GM23338 (cell line): ENCODE measurements around the gene SFRP5. TPM values are rescaled to one million over a fixed set of nuclear protein-coding genes. Genes with fewer than 3 reads are reported as not detected.

ENCODE experiments used
- ATAC-seq: fragments of 200-7000 bp; cut with Tn5 transposase; 3 replicates; pipeline ENCODE4 v1.9.1; 2020
- DNase-seq: peaks from one replicate; pipeline ENCODE4 v3.0.0-alpha.2; 2015; ENCODE audit warnings: low spot score
- H2AFZ ChIP-seq: fragments of 200-600 bp; sonication (generic); 2 replicates; pipeline ENCODE4 v1.8.0; 2016; ENCODE audit warnings: antibody characterized with exemption, mild to moderate bottlenecking, moderate library complexity
- H3F3A ChIP-seq: fragments of 200-600 bp; sonication (generic); replicated peaks from 2 replicates; pipeline ENCODE4 v1.8.0; 2017; ENCODE audit warnings: antibody characterized with exemption, mixed run types, low read depth
- H3K27ac ChIP-seq: fragments of 200-600 bp; sonication (generic); 2 replicates; pipeline ENCODE4 v1.6.1; 2016; ENCODE audit warnings: low read depth
- H3K27me3 ChIP-seq: fragments of 200-600 bp; sonication (generic); 2 replicates; pipeline ENCODE4 v1.8.0; 2016; ENCODE audit warnings: mild to moderate bottlenecking, mixed run types, moderate library complexity; ENCODE audit not compliant: insufficient read depth
- H3K36me3 ChIP-seq: fragments of 200-600 bp; sonication (generic); 2 replicates; pipeline ENCODE4 v1.8.0; 2016; ENCODE audit warnings: mild to moderate bottlenecking; ENCODE audit not compliant: insufficient read depth
- H3K4me1 ChIP-seq: fragments of 200-600 bp; sonication (generic); 2 replicates; pipeline ENCODE4 v1.8.0; 2016; ENCODE audit warnings: mild to moderate bottlenecking, moderate library complexity; ENCODE audit not compliant: insufficient read depth
- H3K4me2 ChIP-seq: fragments of 200-600 bp; sonication (generic); 2 replicates; pipeline ENCODE4 v1.7.1; 2017; ENCODE audit warnings: mixed run types
- H3K4me3 ChIP-seq: fragments of 200-600 bp; sonication (generic); 2 replicates; pipeline ENCODE4 v1.6.1; 2016; ENCODE audit warnings: mixed run types
- H3K79me2 ChIP-seq: fragments of 200-600 bp; sonication (generic); replicated peaks from 2 replicates; pipeline ENCODE4 v1.8.0; 2017; ENCODE audit warnings: mild to moderate bottlenecking; ENCODE audit not compliant: insufficient read depth
- H3K9me2 ChIP-seq: fragments of 200-600 bp; sonication (generic); 2 replicates; pipeline ENCODE4 v1.8.0; 2017; ENCODE audit not compliant: insufficient read depth
- H4K20me1 ChIP-seq: fragments of 200-600 bp; sonication (generic); replicated peaks from 2 replicates; pipeline ENCODE4 v1.8.0; 2017; ENCODE audit warnings: mild to moderate bottlenecking; ENCODE audit not compliant: insufficient read depth
- H3K27ac Mint-ChIP-seq: 2 replicates; pipeline ENCODE4 v1.8.0; 2020; ENCODE audit warnings: inconsistent platforms, mild to moderate bottlenecking, moderate library complexity, mixed read lengths
- H3K27me3 Mint-ChIP-seq: 3 replicates; pipeline ENCODE4 v1.8.0; 2022; ENCODE audit warnings: low read depth, mild to moderate bottlenecking, moderate library complexity, mixed read lengths, inconsistent platforms; ENCODE audit not compliant: insufficient read depth, poor library complexity
- H3K36me3 Mint-ChIP-seq: 3 replicates; pipeline ENCODE4 v1.8.0; 2021; ENCODE audit warnings: low read depth, mild to moderate bottlenecking, inconsistent platforms, moderate library complexity, mixed read lengths
- H3K4me1 Mint-ChIP-seq: 3 replicates; pipeline ENCODE4 v1.8.0; 2020; ENCODE audit warnings: mild to moderate bottlenecking, inconsistent platforms, mixed read lengths
- H3K4me3 Mint-ChIP-seq: 3 replicates; pipeline ENCODE4 v1.8.0; 2021; ENCODE audit warnings: moderate library complexity, mild to moderate bottlenecking, inconsistent platforms, mixed read lengths
- H3K9me3 Mint-ChIP-seq: 3 replicates; pipeline ENCODE4 v1.8.0; 2020; ENCODE audit warnings: moderate library complexity, mild to moderate bottlenecking, inconsistent platforms, mixed read lengths
- CREB1 ChIP-seq: fragments of 250-450 bp; sonication (Bioruptor Pico); IDR thresholded peaks from 2 replicates; pipeline ENCODE4 v1.5.0; 2020; ENCODE audit warnings: low read depth, mild to moderate bottlenecking, moderate library complexity
- CTCF ChIP-seq, 2 experiments: fragments of 200-600 bp in 1 of 2; sonication (generic) in 1 of 2; conservative IDR thresholded peaks; 2 replicates each; pipeline versions ENCODE4 v1.5.1 to v1.6.1; 2016 to 2017; ENCODE audit warnings: antibody characterized with exemption in 2 of 2, low read depth in 2 of 2, mild to moderate bottlenecking in 2 of 2, moderate library complexity in 1 of 2
- ETS1 ChIP-seq: IDR thresholded peaks from 2 replicates; pipeline ENCODE4 v1.6.1; 2016; ENCODE audit warnings: antibody characterized with exemption
- EZH2 ChIP-seq: fragments of 200-600 bp; sonication (generic); IDR thresholded peaks from one replicate; pipeline ENCODE4 v1.8.0; 2017; ENCODE audit warnings: antibody characterized with exemption, mild to moderate bottlenecking, low read depth; ENCODE audit not compliant: unreplicated experiment
- EZH2phosphoT487 ChIP-seq: fragments of 200-600 bp; sonication (generic); IDR thresholded peaks from one replicate; pipeline ENCODE4 v1.8.1; 2018; ENCODE audit warnings: antibody characterized with exemption; ENCODE audit not compliant: unreplicated experiment
- JUNB ChIP-seq: IDR thresholded peaks from one replicate; pipeline ENCODE4 v1.6.1; 2016; ENCODE audit warnings: antibody characterized with exemption; ENCODE audit not compliant: unreplicated experiment
- STAT1 ChIP-seq: IDR thresholded peaks from one replicate; pipeline ENCODE4 v1.6.1; 2016; ENCODE audit warnings: antibody characterized with exemption; ENCODE audit not compliant: unreplicated experiment
- ZNF114 ChIP-seq: fragments of 250-450 bp; sonication (Bioruptor Pico); IDR thresholded peaks from 2 replicates; pipeline ENCODE4 v1.5.0; 2020; ENCODE audit warnings: mild to moderate bottlenecking, moderate library complexity
- ZNF331 ChIP-seq: fragments of 250-450 bp; sonication (Bioruptor Pico); IDR thresholded peaks from 2 replicates; pipeline ENCODE4 v1.5.0; 2020; ENCODE audit warnings: low read depth, mild to moderate bottlenecking, moderate library complexity
- ZNF462 ChIP-seq: fragments of 250-450 bp; sonication (Bioruptor Pico); IDR thresholded peaks from 2 replicates; pipeline ENCODE4 v1.5.0; 2020; ENCODE audit warnings: mild to moderate bottlenecking, moderate library complexity
- polyA plus RNA-seq: library from polyadenylated mRNA; unstranded; fragments of >200 nt; fragmentation: Nextera tagmentation; extraction: Ambion mirVana; gene quantifications from 2 replicates; pipeline ENCODE4 v1.2.1, GENCODE V29; 2016
- total RNA-seq: library from RNA; depleted of rRNA; stranded (reverse); fragments of >200 nt; shearing (Covaris generic); gene quantifications from 2 replicates; pipeline ENCODE4 v1.2.3, GENCODE V29; 2014; rRNA removed

SFRP5 gene
- total and polyA plus RNA-seq, 2 experiments from 2014 or later: 2.4 to 3.5 TPM

DNA sequence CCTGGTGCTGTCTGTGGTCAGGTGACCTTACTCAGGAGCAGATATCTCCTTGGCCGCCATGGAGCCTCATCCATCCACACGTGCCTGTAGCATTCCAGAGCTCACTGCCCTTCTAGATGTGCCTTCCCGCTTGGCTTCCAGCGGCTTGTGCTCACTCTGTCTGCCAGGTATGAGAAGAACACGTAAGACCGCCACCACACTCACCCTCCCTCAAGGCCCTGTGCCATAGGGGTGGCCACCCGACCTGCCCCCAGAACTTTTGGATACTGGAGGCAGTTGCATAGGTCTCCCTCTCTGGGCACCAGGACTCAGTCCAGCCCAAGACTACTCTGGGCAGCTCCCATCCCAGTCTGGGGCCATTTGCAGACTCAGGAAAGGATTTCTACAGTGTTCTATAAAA is 54.2 kb downstream of the SFRP5 start:
- Mint-ChIP-seq H3K27ac (no peak overlapping the region), H3K9me3 (no peaks in the 10 kb centered on the region; the same call in 2 of the 3 replicates), H3K27me3 (peaks cover 18% of the 10 kb centered on the region), H3K4me1 (peaks cover 48% of the 10 kb centered on the region), H3K36me3 (peaks cover 46% of the 10 kb centered on the region), H3K4me3 (no peak overlapping the region; the same call in 2 of the 3 replicates)
- Histone ChIP-seq H3K9me2 (no peaks in the 10 kb centered on the region), H3K4me2 (no peak overlapping the region), H3K27ac (peak overlapping the region; percentile 86; the same call in 1 of the 2 replicates), H3K27me3 (no peaks in the 10 kb centered on the region), H3F3A (peaks cover 21% of the 10 kb centered on the region), H2AFZ (no peak overlapping the region), H3K36me3 (peaks cover 7% of the 10 kb centered on the region; the same call in 1 of the 2 replicates), H3K79me2 (peaks cover 17% of the 10 kb centered on the region), H3K4me3 (no peak overlapping the region), H4K20me1 (no peaks in the 10 kb centered on the region), H3K4me1 (peaks cover 54% of the 10 kb centered on the region)
- DNase-seq (no peak), ATAC-seq (no peak)
- no peak for TF ChIP-seq CREB1
- no peak for TF ChIP-seq EZH2phosphoT487
- TF ChIP-seq ZNF331 (CRISPR knock-in tag): no peak
- no peak for TF ChIP-seq ZNF462 (CRISPR knock-in tag)
- TF ChIP-seq ZNF114: no peak
- TF ChIP-seq ETS1: no peak
- TF ChIP-seq CTCF (conservative IDR thresholded peaks at IDR 0.05; ENCODE audit: low read depth in 2 of 2): no peak
- TF ChIP-seq STAT1: no peak
- TF ChIP-seq JUNB: no peak
- TF ChIP-seq EZH2: no peak

Other genes with a start within 250 kb of the SFRP5 start
- not detected in 2 replicates for gene ANKRD2, start 199.2 kb downstream of the SFRP5 start, total RNA-seq
- gene ANKRD2, start 199.2 kb downstream of the SFRP5 start, polyA plus RNA-seq: not detected in 2 replicates
- not detected in 2 replicates for gene HOGA1, start 187.6 kb downstream of the SFRP5 start, total RNA-seq
- gene HOGA1, start 187.6 kb downstream of the SFRP5 start, polyA plus RNA-seq: 0.15 TPM in 1 of 2 replicates, not detected in the other
- not detected in 2 replicates for gene C10orf62, start 182.3 kb downstream of the SFRP5 start, total RNA-seq
- not detected in 2 replicates for gene C10orf62, start 182.3 kb downstream of the SFRP5 start, polyA plus RNA-seq
- gene MORN4, start 138.5 kb downstream of the SFRP5 start, total RNA-seq: 9.0 and 17.6 TPM in 2 replicates
- gene MORN4, start 138.5 kb downstream of the SFRP5 start, polyA plus RNA-seq: 49.5 and 50.0 TPM in 2 replicates
- 23.3 and 29.2 TPM in 2 replicates for gene PI4K2A, start 131.3 kb downstream of the SFRP5 start, total RNA-seq
- gene PI4K2A, start 131.3 kb downstream of the SFRP5 start, polyA plus RNA-seq: 8.1 and 8.6 TPM in 2 replicates
- 7.4 and 8.2 TPM in 2 replicates for gene AVPI1, start 84.8 kb downstream of the SFRP5 start, total RNA-seq
- gene AVPI1, start 84.8 kb downstream of the SFRP5 start, polyA plus RNA-seq: 7.6 and 8.9 TPM in 2 replicates
- gene MARVELD1, start 58.3 kb downstream of the SFRP5 start, total RNA-seq: 19.3 and 23.7 TPM in 2 replicates
- gene MARVELD1, start 58.3 kb downstream of the SFRP5 start, polyA plus RNA-seq: 7.3 and 8.7 TPM in 2 replicates
- 20.7 and 25.8 TPM in 2 replicates for gene ZFYVE27, start 34.9 kb downstream of the SFRP5 start, total RNA-seq
- 13.3 and 15.0 TPM in 2 replicates for gene ZFYVE27, start 34.9 kb downstream of the SFRP5 start, polyA plus RNA-seq
- 0.14 and 0.16 TPM in 2 replicates for gene GOLGA7B, start 77.8 kb upstream of the SFRP5 start, total RNA-seq
- 0.15 TPM in 1 of 2 replicates, not detected in the other for gene GOLGA7B, start 77.8 kb upstream of the SFRP5 start, polyA plus RNA-seq